Measurements from ENCODE around the gene PIK3R1. TPM values are rescaled to one million over a fixed set of nuclear protein-coding genes. Genes with fewer than 3 reads are reported as not detected.

The PIK3R1 gene
- polyA plus RNA-seq, 1 donor (not counting 4 experiments of a cell fraction or from before 2014, with no cell fraction given) = 16.7 TPM

DNA sequence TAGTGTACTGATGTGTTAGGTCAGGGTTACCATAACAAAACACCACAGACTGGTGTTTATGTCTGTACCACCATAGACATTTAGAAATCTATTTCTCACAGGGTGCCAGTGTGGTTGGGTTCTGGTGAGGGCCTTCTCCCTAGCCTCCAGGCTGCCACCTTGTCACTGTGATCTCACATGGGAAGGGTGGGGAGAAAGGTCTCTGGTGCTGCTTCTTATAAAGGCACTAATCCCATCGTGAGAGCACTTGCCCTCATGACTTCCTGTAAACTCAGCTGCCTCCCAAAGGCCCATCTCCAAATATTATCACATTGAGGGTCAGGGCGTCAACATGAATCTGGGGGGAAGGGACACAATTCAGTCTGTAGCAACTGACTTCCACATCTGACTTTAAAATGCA, 49.8 kb downstream of the PIK3R1 start:
- peak overlapping the region; percentile 65 for H3K4me2 ChIP-seq (ENCODE audit: control insufficient read depth, extremely low read depth, insufficient read depth, low read depth, low read length)
- H3K27me3 ChIP-seq (ENCODE audit: control insufficient read depth, extremely low read depth, insufficient read depth, low read length) = no peaks in the 10 kb centered on the region
- no peak overlapping the region for H2AFZ ChIP-seq (ENCODE audit: control insufficient read depth, low read length)
- no peaks in the 10 kb centered on the region for H3K9me1 ChIP-seq (ENCODE audit: control insufficient read depth, extremely low read depth, insufficient read depth, low read length)
- dilution Hi-C loops (cut with MboI; ENCODE audit: extremely low pct_ligation_motif_present, low sequenced_read_pairs) = no loop called here
- no peak overlapping the region for H3K4me3 ChIP-seq (ENCODE audit: control insufficient read depth in 2 of 3, extremely low read depth in 1 of 3, insufficient read depth in 2 of 3, low read depth in 1 of 3, low read length in 3 of 3)
- H3K9me3 ChIP-seq (ENCODE audit: control insufficient read depth, low read depth, low read length) = no peaks in the 10 kb centered on the region
- H3K79me2 ChIP-seq (ENCODE audit: control insufficient read depth, insufficient read depth, low read length) = peaks cover 33% of the 10 kb centered on the region
- peak overlapping the region; percentile 10 for H3K27ac ChIP-seq (ENCODE audit: control insufficient read depth, insufficient read depth, low read length)
- no peaks in the 10 kb centered on the region for H3K36me3 ChIP-seq (ENCODE audit: control insufficient read depth in 2 of 2, extremely low read depth in 1 of 2, insufficient read depth in 2 of 2, low read length in 2 of 2)
- TF ChIP-seq EZH2 (IDR thresholded peaks at IDR 0.05; ENCODE audit: low read length) = no peak
- DNase-seq (ENCODE audit: low read depth, low spot score) (no peak), FAIRE-seq (peak; percentile 63)
- peaks cover 50% of the 10 kb centered on the region for H3K4me1 ChIP-seq (ENCODE audit: control insufficient read depth, extremely low read depth, insufficient read depth, low read length)
- H4K20me1 ChIP-seq (ENCODE audit: control insufficient read depth, extremely low read depth, insufficient read depth, low read length) = no peaks in the 10 kb centered on the region
- H3K9ac ChIP-seq (ENCODE audit: control insufficient read depth, extremely low read depth, insufficient read depth, low read length) = no peak overlapping the region

- Histone ChIP-seq H3K4me1 (ENCODE audit: control insufficient read depth, extremely low read depth, insufficient read depth, low read length) (peaks cover 50% of the 10 kb centered on the region), H3K9ac (ENCODE audit: control insufficient read depth, extremely low read depth, insufficient read depth, low read length) (peak overlapping the region; percentile 3), H4K20me1 (ENCODE audit: control insufficient read depth, extremely low read depth, insufficient read depth, low read length) (no peaks in the 10 kb centered on the region), H3K4me3 (ENCODE audit: control insufficient read depth in 2 of 3, extremely low read depth in 1 of 3, insufficient read depth in 2 of 3, low read depth in 1 of 3, low read length in 3 of 3) (no peak overlapping the region), H3K36me3 (ENCODE audit: control insufficient read depth in 2 of 2, extremely low read depth in 1 of 2, insufficient read depth in 2 of 2, low read length in 2 of 2) (peaks cover 0 to under 1% of the 10 kb centered on the region in 2 experiments), H2AFZ (ENCODE audit: control insufficient read depth, low read length) (no peak overlapping the region), H3K9me1 (ENCODE audit: control insufficient read depth, extremely low read depth, insufficient read depth, low read length) (no peaks in the 10 kb centered on the region), H3K27me3 (ENCODE audit: control insufficient read depth, extremely low read depth, insufficient read depth, low read length) (no peaks in the 10 kb centered on the region), H3K79me2 (ENCODE audit: control insufficient read depth, insufficient read depth, low read length) (peaks cover 31% of the 10 kb centered on the region), H3K27ac (ENCODE audit: control insufficient read depth, insufficient read depth, low read length) (peak overlapping the region; percentile 24), H3K4me2 (ENCODE audit: control insufficient read depth, extremely low read depth, insufficient read depth, low read depth, low read length) (peak overlapping the region; percentile 65), H3K9me3 (ENCODE audit: control insufficient read depth, low read depth, low read length) (no peaks in the 10 kb centered on the region)
- FAIRE-seq (no peak), DNase-seq (ENCODE audit: low read depth, low spot score) (no peak)
- dilution Hi-C loops (cut with MboI; ENCODE audit: extremely low pct_ligation_motif_present, low sequenced_read_pairs) = no loop called here
- TF ChIP-seq CTCF (optimal IDR thresholded peaks at IDR 0.05 in 1 of 3, IDR thresholded peaks at IDR 0.05 in 1 of 3, conservative IDR thresholded peaks at IDR 0.05 in 1 of 3; ENCODE audit: extremely low read depth in 1 of 3, insufficient read depth in 2 of 3, low read length in 3 of 3) (no peak), EZH2 (IDR thresholded peaks at IDR 0.05; ENCODE audit: low read length) (no peak)
Measured at GRCh38 chr5:68265822-68266395, 50.4 kb downstream of the PIK3R1 start.

- H2AFZ ChIP-seq (ENCODE audit: control insufficient read depth, low read length) = no peak overlapping the region
- peaks cover 0 to 3% of the 10 kb centered on the region in 2 experiments for H3K36me3 ChIP-seq (ENCODE audit: control insufficient read depth in 2 of 2, extremely low read depth in 1 of 2, insufficient read depth in 2 of 2, low read length in 2 of 2)
- H4K20me1 ChIP-seq (ENCODE audit: control insufficient read depth, extremely low read depth, insufficient read depth, low read length) = no peaks in the 10 kb centered on the region
- H3K9me1 ChIP-seq (ENCODE audit: control insufficient read depth, extremely low read depth, insufficient read depth, low read length) = no peaks in the 10 kb centered on the region
- FAIRE-seq (peak; percentile 66), DNase-seq (ENCODE audit: low read depth, low spot score) (no peak)
- no peaks in the 10 kb centered on the region for H3K27me3 ChIP-seq (ENCODE audit: control insufficient read depth, extremely low read depth, insufficient read depth, low read length)
- peak overlapping the region; percentile 65 for H3K4me2 ChIP-seq (ENCODE audit: control insufficient read depth, extremely low read depth, insufficient read depth, low read depth, low read length)
- dilution Hi-C loops (cut with MboI; ENCODE audit: extremely low pct_ligation_motif_present, low sequenced_read_pairs) = no loop called here
- H3K9ac ChIP-seq (ENCODE audit: control insufficient read depth, extremely low read depth, insufficient read depth, low read length) = no peak overlapping the region
- no peaks in the 10 kb centered on the region for H3K9me3 ChIP-seq (ENCODE audit: control insufficient read depth, low read depth, low read length)
- TF ChIP-seq CTCF (optimal IDR thresholded peaks at IDR 0.05 in 1 of 3, IDR thresholded peaks at IDR 0.05 in 1 of 3, conservative IDR thresholded peaks at IDR 0.05 in 1 of 3; ENCODE audit: extremely low read depth in 1 of 3, insufficient read depth in 2 of 3, low read length in 3 of 3) = no peak
- TF ChIP-seq EZH2 (IDR thresholded peaks at IDR 0.05; ENCODE audit: low read length) = no peak
- H3K27ac ChIP-seq (ENCODE audit: control insufficient read depth, insufficient read depth, low read length) = peak overlapping the region; percentile 19
- H3K4me1 ChIP-seq (ENCODE audit: control insufficient read depth, extremely low read depth, insufficient read depth, low read length) = peaks cover 50% of the 10 kb centered on the region
- peaks cover 35% of the 10 kb centered on the region for H3K79me2 ChIP-seq (ENCODE audit: control insufficient read depth, insufficient read depth, low read length)
- peak overlapping the region in 1 of 3 experiments; percentile 44 for H3K4me3 ChIP-seq (ENCODE audit: control insufficient read depth in 2 of 3, extremely low read depth in 1 of 3, insufficient read depth in 2 of 3, low read depth in 1 of 3, low read length in 3 of 3)
Measured at GRCh38 chr5:68266457-68266856, 50.9 kb downstream of the PIK3R1 start.

Measured in keratinocyte (primary cell).